ENCODE data around the gene RAB36.

The RAB36 gene

DNA sequence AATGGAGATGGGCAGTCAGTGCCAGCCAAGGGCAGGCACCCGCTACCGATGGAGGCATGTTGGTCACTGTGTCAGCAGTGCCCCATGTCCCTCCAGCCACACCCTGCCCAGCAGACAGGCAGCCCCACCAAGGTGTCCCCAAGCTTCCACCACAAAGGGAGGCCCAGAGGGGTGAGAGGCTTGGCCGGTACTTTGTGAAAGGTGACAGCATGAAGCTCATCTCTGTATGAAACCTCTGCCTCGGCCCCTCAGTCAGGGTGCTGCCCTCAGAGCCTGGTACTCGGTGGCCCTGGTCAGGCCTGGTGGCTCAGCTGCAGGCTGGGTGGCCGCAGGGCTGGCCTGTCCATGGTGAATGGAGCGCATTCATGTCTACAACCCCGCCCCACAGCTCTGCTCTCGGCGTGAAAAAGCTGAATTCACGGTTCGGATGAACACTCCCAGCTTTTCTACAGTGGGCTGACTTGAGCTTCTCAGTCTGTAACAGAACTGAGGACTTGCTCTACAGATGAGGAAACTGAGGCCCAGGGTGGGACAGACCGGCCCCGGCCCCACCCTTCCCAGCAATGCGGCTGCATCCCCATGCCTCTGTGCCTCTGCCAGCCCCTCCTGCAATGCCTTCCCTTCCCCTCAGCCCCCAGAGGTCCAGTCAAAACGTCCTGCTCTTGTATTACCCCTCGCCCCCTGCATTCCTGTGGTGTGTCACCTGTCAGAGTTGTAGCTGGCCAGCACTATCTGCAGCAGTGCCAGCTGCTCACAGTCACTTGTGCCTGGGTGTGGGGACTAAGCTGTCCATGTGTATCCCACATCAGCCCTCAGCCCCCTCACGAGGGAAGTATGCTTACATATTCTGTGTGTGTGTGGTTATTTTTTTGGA is 31.2 kb upstream of the RAB36 start:
- no peak overlapping the region for H3K4me3 ChIP-seq (ENCODE audit: low read length)
- DNase-seq (ENCODE audit: low read depth), result no peak
- TF ChIP-seq, protein P1, sequence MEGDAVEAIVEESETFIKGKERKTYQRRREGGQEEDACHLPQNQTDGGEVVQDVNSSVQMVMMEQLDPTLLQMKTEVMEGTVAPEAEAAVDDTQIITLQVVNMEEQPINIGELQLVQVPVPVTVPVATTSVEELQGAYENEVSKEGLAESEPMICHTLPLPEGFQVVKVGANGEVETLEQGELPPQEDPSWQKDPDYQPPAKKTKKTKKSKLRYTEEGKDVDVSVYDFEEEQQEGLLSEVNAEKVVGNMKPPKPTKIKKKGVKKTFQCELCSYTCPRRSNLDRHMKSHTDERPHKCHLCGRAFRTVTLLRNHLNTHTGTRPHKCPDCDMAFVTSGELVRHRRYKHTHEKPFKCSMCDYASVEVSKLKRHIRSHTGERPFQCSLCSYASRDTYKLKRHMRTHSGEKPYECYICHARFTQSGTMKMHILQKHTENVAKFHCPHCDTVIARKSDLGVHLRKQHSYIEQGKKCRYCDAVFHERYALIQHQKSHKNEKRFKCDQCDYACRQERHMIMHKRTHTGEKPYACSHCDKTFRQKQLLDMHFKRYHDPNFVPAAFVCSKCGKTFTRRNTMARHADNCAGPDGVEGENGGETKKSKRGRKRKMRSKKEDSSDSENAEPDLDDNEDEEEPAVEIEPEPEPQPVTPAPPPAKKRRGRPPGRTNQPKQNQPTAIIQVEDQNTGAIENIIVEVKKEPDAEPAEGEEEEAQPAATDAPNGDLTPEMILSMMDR (IDR thresholded peaks at IDR 0.05; ENCODE audit: insufficient read depth, low read depth, low read length, missing control alignments), result no peak

DNA sequence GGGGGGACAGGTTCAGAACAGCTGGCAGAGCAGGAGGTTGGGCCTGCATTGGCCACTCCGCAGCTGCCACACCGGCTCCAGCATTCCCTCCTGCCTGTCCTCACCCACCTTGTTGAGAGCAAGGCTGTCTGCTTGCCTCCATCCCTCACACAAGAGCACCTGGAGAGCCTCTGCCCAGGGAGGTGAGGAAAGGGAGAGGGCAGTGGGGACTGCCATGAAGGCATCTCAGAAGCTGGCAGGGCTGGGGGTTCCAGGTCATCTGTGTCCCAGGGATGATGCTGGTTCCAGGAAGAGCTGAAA is 30.6 kb upstream of the RAB36 start:
- DNase-seq (ENCODE audit: low read depth), result no peak
- TF ChIP-seq, protein P1 (IDR thresholded peaks at IDR 0.05; ENCODE audit: insufficient read depth, low read depth, low read length, missing control alignments), result no peak
- H3K4me3 ChIP-seq (ENCODE audit: low read length), result no peak overlapping the region

DNA sequence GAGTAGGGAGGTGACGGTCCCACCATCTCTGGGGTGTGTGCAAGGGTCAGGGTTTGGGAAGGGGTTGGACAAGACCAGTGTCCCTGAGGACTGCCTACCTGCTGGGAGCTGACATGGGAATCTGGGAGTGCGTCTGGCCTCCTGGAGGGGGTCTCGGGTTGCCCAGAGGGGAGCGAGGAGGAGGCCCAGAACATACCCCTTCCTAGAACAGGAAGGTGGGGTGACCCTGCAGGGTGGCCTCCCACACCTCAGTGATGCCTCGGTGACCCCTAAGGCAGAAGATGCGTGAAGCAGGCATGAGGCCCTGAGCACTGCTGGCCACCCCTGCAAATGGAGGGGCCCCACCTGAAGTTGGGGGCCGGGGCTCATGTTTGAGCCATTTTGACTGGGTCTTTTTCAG is 29.9 kb upstream of the RAB36 start:
- no peak overlapping the region for H3K4me3 ChIP-seq (ENCODE audit: low read length)
- TF ChIP-seq, protein P1 (IDR thresholded peaks at IDR 0.05; ENCODE audit: insufficient read depth, low read depth, low read length, missing control alignments), result no peak
- no peak for DNase-seq (ENCODE audit: low read depth)

DNA sequence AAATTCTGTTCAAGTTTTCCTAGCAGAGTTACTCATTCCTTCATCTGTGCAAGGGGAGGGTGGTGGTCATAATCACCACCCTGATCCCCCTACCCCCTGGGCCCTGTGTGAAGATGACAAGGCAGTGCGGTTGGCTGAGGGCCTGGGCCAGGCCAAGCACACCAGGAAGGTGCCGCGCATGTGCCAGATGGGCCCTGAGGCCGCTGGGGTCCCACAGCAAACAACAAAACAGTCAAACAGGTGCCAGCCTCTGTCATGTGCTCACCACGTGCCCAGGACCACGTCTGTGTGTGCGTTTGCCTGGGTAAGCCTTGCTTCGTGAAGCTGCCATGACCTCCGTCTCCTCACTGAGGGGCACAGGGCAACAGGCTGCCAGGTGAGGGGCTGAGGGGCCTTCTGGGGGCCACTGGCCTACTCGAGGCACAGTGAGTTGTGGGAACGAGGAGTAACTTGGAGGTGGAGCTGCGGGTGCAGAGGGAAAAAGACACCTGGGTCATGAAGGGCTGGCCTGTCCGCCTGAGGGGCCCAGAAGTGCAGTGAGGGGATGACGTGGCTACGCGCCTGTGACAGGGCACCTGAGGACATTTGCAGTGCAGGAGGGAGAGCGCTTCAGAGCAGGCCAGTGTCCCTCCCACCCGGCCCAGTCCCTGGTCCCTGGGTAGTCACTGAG is 29.3 kb upstream of the RAB36 start:
- no peak overlapping the region for H3K4me3 ChIP-seq (ENCODE audit: low read length)
- TF ChIP-seq, protein P1 (IDR thresholded peaks at IDR 0.05; ENCODE audit: insufficient read depth, low read depth, low read length, missing control alignments), result no peak
- DNase-seq (ENCODE audit: low read depth), result no peak

DNA sequence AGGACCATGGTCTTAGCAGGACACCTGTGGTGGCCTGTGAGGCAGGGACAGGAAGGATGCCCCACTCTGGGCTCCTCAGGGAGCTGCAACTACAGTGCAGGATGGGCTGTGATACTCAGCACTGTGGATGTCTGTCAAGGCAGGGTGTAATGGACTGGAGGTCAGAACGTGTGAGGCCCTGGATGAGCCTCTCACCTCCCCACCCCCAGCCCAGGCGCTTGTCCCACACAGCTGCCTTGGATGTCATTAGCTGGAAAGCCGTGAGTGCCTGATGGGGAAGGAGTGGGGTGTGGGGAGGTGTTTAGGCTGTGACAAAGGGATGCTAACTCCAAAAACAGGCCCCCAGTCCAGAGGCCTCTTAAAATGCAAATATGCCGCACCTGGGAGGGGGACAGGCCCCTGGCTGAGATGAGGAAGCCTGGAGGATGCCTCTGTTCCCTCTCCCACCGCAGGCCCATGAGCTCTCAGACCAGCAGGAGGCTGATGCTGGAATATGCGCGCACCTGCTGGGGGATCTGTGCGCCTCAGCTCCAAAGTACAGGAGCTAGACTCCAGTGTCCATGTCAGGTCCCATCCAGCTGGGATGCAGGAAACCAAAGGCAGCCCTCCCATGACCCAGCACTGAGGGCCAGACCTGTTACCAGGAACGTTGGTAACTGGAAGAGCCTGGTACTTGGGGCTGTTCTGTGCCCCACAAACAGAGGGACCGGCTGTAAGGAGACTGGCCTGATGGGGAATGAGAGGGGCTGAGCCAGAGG is 28.6 kb upstream of the RAB36 start:
- DNase-seq (ENCODE audit: low read depth), result no peak
- H3K4me3 ChIP-seq (ENCODE audit: low read length), result no peak overlapping the region
- TF ChIP-seq, protein P1 (IDR thresholded peaks at IDR 0.05; ENCODE audit: insufficient read depth, low read depth, low read length, missing control alignments), result no peak

DNA sequence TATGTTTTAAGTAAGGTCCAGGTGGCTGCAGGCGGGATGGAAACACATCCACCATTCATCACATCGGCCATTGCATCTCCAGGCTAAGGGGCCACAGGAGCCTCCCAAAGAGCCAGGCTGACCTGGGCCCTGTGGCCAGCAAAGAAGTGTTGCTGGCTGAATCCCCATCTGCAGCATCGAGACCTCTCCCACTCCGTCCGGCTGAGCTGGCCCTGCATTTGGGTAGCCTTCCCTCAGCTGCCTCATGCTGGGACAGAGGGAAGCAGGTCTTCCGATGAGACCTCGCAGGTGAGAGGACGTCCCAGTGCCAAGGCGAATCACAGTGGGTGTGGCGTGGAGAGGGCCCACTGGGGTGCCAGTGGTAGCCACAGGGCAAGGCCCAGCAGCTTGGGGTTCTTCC is 28.0 kb upstream of the RAB36 start:
- DNase-seq (ENCODE audit: low read depth), result no peak
- TF ChIP-seq, protein P1 (IDR thresholded peaks at IDR 0.05; ENCODE audit: insufficient read depth, low read depth, low read length, missing control alignments), result no peak
- no peak overlapping the region for H3K4me3 ChIP-seq (ENCODE audit: low read length)
